ENCODE measurements around the gene EIF2B2.

The EIF2B2 gene

DNA sequence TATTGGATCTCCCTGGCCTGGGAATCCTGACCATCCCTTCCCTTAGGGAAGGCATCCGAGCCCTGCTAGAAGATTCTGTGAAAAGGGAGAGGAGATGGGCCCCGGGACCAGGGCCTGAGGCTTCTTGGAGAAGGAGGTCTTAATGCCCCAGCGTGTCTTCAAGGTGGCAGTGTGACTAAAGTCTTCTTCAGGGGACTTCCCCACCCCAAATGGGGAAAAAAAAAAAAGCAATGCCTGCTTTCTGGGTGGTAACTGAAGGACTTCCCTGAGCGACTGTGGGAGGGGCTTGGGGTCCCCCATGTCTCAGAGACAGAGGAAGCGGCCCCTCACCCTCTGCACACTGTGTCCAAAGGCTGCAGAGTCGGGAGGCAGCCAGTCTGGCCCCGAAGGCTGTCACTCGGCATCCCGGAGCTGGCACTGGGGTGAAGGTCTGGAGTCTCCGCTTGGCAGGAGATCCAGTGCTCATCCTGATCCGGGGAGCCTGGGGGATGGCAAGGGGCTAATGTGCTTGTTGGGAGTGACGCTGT lies 39.5 kb upstream of the EIF2B2 start:
- H3K4me3 ChIP-seq (replicated peaks in 1 of 2; ENCODE audit: low read depth in 2 of 2, low read length in 2 of 2), result no peak overlapping the region
- no peak for DNase-seq (ENCODE audit: low read depth in 2 of 2)
- TF ChIP-seq, protein P1, sequence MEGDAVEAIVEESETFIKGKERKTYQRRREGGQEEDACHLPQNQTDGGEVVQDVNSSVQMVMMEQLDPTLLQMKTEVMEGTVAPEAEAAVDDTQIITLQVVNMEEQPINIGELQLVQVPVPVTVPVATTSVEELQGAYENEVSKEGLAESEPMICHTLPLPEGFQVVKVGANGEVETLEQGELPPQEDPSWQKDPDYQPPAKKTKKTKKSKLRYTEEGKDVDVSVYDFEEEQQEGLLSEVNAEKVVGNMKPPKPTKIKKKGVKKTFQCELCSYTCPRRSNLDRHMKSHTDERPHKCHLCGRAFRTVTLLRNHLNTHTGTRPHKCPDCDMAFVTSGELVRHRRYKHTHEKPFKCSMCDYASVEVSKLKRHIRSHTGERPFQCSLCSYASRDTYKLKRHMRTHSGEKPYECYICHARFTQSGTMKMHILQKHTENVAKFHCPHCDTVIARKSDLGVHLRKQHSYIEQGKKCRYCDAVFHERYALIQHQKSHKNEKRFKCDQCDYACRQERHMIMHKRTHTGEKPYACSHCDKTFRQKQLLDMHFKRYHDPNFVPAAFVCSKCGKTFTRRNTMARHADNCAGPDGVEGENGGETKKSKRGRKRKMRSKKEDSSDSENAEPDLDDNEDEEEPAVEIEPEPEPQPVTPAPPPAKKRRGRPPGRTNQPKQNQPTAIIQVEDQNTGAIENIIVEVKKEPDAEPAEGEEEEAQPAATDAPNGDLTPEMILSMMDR (IDR thresholded peaks at IDR 0.05; ENCODE audit: low read depth, low read length), result no peak

DNA sequence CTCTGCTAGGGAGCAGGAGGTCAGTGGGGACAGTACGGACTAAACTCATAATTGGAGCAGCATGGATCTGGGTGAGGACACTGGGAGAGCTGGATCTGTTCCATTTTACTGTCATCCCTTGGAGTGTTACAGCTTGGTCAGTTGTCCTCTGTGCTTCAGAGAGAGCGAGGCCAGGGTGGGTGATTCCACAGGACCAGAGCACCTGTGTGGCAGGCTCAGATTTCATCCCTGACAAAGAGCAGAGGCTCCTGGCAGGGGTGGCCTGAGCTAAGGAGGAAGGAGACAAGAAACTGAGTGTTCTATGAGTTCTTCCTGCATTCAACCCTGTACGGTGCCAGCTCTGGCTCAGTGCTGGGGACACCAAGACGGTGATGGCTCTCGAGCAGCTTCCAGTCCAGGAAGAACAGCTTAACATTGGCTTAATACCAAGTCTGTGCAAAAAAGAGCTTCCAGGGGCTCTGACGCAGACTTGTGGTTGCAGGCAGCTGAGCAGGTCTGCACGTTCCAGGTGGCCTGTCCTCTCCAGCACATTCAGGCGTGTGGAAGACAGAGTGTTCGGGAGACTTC lies 38.9 kb upstream of the EIF2B2 start:
- TF ChIP-seq, protein P1 (IDR thresholded peaks at IDR 0.05; ENCODE audit: low read depth, low read length), result no peak
- H3K4me3 ChIP-seq (replicated peaks in 1 of 2; ENCODE audit: low read depth in 2 of 2, low read length in 2 of 2), result no peak overlapping the region
- DNase-seq (ENCODE audit: low read depth in 2 of 2), result peak; percentile 53 to 71

GRCh38 chr14:74964787-74965485 lies 37.8 kb upstream of the EIF2B2 start:
- no peak overlapping the region for H3K4me3 ChIP-seq (replicated peaks in 1 of 2; ENCODE audit: low read depth in 2 of 2, low read length in 2 of 2)
- peak; percentile 52 to 54 for DNase-seq (ENCODE audit: low read depth in 2 of 2)
- TF ChIP-seq, protein P1 (IDR thresholded peaks at IDR 0.05; ENCODE audit: low read depth, low read length), result no peak

GRCh38 chr14:74965486-74966153 lies 37.1 kb upstream of the EIF2B2 start:
- peak; percentile 30 to 86 for DNase-seq (ENCODE audit: low read depth in 2 of 2)
- TF ChIP-seq, protein P1 (IDR thresholded peaks at IDR 0.05; ENCODE audit: low read depth, low read length), result no peak
- no peak overlapping the region for H3K4me3 ChIP-seq (replicated peaks in 1 of 2; ENCODE audit: low read depth in 2 of 2, low read length in 2 of 2)

GRCh38 chr14:74968811-74969210 lies 33.9 kb upstream of the EIF2B2 start:
- no peak for DNase-seq (ENCODE audit: low read depth in 2 of 2)
- no peak overlapping the region for H3K4me3 ChIP-seq (replicated peaks in 1 of 2; ENCODE audit: low read depth in 2 of 2, low read length in 2 of 2)
- TF ChIP-seq, protein P1 (IDR thresholded peaks at IDR 0.05; ENCODE audit: low read depth, low read length), result no peak

GRCh38 chr14:74973003-74973653 lies 29.6 kb upstream of the EIF2B2 start:
- TF ChIP-seq, protein P1 (IDR thresholded peaks at IDR 0.05; ENCODE audit: low read depth, low read length), result no peak
- H3K4me3 ChIP-seq (replicated peaks in 1 of 2; ENCODE audit: low read depth in 2 of 2, low read length in 2 of 2), result no peak overlapping the region
- peak; percentile 38 to 66 for DNase-seq (ENCODE audit: low read depth in 2 of 2)
